T-helper 1 cell (primary cell): ENCODE measurements around the gene LDLRAD3.
A peak's percentile ranks its signal among the peaks of the same experiment; 100 is the strongest.
"Not testable (repeated sequence)": the region's sequence is repeated elsewhere in the genome, so short reads cannot be mapped to it uniquely, and the experiment has no call there.

Source experiments
- DNase-seq, 5 donors: peaks; one replicate each; pipeline ENCODE4 v3.0.0-alpha.2; 2012 to 2020
- total RNA-seq, 4 donors: gene quantifications; one replicate each; lab custom pipeline; 2026; lab: John Stamatoyannopoulos, UW

Gene LDLRAD3, protein sequence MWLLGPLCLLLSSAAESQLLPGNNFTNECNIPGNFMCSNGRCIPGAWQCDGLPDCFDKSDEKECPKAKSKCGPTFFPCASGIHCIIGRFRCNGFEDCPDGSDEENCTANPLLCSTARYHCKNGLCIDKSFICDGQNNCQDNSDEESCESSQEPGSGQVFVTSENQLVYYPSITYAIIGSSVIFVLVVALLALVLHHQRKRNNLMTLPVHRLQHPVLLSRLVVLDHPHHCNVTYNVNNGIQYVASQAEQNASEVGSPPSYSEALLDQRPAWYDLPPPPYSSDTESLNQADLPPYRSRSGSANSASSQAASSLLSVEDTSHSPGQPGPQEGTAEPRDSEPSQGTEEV
- 0 to 0.15 (median 0.04) reads per million in 4 donors for total RNA-seq

DNA sequence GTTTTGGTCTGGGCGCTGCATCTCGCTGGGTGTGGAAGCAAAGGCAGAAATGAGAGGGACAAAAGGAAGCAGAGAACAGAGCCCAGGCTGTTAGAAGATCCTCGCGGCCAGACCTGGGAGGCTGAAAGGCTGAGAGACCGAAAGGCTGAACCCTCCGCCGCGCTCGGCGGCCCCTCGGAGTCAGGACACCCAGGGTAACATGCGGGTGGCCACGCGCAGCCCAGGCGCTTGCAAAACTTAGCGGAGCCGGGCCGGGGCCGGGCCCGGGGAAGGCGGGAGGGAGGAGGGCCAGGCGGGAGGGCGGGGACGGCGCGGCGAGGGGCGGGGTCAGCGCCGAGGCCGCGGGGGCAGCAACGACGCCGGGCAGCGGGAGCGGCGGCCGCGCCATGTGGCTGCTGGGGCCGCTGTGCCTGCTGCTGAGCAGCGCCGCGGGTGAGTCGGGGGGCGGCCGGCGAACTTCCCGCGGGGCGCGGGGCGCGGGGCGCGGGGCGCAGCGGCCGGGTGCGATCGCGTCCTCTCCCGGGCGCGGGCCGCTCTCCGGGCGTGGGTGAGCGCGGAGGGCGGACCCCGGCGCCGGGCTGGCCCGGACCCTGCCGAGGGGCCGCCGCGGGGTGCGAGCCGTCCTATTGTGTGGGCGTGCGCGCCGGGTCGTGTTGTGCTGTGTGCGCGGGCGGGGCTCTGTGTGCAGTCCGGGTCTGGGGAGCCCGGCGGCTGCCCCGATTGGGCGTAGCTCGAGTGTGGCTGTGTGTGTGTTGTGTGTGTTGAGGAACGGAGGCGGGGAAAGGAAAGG lies at the start of gene LDLRAD3:
TSS of gene LDLRAD3 (plus strand) at position 350 of the 790 bp plus-strand sequence. CDS start at position 387, 37 bp downstream.
- peak in 1 of 5 donors; percentile 3 for DNase-seq

DNA sequence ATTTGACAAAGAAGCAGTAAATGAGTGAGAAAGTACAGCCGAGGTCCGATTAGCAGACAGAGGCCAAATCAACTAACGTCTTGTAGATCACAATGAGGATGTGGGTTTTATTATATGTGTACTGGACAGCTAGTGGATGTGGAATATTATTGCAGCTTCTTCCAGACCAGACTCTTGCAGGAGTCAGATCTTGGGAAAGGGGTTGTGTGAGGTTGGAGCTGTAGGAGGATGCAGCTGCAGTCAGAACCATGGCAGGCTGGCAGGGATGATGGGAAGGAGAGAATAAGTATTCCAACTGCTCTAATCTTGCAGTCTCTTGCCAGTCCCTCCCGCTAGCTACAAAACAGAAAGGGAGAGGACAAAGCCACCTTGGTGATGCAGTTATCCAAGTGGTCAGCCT lies 46.8 kb upstream of the LDLRAD3 start:
- DNase-seq: no peak

DNA sequence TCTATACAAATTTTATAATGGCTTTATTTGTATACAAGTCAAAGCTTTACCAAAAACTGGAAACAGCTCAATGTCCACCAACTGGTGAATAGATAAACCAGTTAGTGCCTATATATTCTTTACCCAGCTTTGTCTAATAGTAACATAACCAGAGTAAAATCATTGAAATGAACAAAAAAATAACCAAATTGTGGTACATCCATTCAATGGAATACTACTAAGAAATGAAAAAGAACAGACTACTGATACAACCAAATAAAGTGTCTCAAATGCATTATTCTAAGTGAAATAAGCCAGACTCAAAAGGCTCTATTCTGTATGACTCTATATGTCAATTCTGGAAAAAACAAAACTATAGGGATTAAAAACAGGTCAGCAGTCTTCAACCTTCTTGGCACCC lies 40.9 kb upstream of the LDLRAD3 start:
- no peak for DNase-seq

DNA sequence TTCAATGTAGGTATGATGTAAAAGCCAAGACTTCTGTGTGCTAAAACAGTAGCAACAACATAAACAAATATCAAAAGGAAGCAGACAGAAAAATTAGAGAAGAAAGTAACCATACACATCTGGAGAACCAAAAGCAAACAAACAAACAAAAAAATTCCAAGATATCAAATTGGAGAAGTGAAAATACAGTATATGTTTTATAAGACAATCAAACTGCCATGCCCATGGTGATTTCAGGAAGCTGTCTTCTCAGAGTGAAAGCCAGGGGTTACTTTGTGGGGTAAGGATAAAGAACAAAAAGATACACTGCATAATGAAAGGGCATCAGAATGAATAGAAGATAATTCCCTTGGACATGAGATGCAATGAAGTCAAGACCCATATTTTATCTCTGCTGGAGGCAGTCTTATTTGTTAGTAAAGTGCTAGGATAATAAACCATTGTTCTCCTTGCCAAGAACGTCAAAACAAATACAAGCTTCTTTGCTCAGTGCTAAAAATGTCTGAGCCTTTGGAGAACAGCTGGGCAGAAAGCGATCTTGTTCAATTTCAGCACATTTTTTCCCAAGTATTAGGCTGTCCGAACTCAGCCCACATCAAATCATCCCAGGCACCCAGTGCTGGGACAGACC lies 38.1 kb upstream of the LDLRAD3 start:
- no peak for DNase-seq

DNA sequence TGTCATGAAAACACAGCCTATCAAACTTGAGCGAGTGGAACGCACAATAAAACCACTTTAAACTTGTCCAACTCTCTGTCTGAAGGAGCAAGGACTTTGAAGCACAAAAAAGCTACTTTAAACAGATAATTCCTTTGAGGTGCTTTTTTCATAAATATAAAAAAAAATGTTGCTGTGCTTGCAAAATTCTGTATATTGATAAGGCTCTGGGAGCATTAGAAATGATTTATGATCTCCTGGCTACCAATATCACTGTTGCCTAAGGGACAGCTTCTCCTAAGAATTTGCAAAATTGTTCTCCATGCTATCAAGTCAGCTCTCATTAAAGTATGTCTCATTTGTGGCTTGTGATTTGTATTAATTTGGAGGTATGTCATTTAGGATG lies 37.6 kb upstream of the LDLRAD3 start:
- no peak for DNase-seq

DNA sequence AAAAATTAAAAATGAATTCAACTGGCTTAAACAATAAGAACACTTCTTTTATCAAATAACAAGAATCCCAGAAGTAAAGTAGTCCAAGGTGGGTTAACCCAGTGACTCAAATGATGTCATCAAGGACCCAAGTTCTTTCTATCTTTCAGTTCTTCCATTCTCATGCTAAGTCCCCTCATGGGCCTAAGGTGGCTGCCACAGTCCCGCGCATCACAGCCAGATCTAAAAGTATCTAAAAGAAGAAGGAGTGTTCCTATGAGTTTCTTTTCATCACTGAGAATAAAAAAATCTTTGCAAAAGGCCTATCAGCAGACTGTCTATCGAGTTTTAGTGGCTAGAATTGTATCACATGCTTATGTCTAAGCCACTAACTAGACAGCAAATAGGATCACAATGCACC lies 37.2 kb upstream of the LDLRAD3 start:
- DNase-seq: no peak

DNA sequence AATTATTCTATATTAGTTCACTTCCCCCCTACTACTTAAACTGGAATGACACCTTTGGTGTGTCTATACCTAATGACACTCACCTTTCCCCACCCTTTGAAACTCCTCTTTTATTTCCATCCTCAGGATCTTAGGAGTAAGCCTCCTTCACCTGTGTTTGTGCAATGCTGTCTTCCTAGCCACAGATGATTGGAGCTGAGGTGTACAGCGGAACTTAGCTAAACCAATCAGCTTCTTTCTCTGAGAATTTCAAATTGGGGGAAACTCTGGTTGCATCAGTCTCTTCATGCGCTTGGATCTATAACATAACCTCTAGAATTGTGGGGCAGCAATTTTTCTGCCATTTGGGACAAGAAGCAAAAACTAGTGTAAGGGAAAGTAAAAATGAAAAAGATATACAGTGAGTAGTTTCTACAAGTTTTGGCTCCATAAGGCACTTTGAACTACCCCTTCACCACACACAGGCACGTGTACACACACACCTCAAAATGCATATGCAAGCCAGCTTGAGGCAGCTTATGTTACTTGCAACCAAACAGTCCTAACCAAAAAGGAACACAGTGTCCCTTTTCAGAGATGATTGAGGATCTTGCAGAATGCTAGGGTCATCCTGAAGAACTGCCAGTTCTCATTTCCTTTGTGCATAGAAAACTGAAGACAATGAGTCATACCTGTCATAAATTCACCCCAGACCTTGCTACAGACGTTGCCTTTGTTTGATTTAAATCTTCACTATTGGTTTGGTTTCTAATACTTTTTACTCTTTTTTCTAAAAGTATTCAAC lies 36.0 kb upstream of the LDLRAD3 start:
- peak in 1 of 5 donors; percentile 28 for DNase-seq

DNA sequence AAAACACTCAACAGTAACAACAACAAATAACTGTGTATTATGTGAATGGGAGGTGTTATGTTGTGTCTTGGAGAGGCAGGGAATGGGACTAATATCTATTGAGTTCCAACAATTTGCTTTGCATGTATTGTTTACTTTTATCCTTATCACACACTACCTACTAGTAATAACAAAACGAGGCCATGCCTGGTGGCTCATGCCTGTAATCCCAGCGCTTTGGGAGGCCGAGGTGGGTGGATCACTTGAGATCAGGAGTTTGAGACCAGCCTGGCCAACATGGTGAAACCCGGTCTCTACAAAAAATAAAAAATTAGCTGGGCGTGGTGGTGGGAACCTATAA lies 35.5 kb upstream of the LDLRAD3 start:
- DNase-seq: not testable (repeated sequence)

DNA sequence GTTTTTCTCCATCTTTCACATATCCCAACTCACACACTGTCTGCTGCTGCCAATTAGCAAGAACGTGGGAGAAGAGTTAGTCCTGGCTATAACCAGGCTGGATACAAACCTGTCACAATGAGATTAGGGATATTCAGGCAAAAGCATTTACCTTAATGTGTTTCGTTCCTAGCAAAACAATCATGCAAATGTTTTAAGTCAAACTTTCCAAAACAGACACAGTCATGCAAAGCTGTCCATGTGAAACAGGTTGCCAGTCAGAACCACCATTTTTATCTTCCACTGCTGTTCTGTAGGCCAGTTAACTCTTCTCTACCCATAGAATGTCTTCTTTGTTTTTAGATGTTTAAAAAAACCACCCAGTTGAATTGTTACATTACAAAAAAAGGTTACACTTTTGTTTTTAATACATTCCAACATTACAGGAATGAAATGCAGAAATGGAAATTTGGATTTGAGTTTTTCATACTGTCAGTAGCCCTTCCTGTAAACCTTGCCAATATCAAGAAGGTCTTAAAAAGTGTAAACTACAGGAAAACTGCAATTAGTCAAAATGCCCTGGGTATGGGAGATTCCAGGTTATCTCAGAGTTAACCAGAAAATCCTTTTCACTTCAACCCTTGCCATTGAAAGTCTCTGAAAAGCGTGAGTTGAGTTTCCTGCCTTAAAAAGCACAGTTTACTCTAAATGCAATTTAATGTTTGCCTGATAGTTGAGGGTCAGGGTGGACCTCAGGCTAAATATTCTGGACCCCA lies 34.2 kb upstream of the LDLRAD3 start:
- no peak for DNase-seq

DNA sequence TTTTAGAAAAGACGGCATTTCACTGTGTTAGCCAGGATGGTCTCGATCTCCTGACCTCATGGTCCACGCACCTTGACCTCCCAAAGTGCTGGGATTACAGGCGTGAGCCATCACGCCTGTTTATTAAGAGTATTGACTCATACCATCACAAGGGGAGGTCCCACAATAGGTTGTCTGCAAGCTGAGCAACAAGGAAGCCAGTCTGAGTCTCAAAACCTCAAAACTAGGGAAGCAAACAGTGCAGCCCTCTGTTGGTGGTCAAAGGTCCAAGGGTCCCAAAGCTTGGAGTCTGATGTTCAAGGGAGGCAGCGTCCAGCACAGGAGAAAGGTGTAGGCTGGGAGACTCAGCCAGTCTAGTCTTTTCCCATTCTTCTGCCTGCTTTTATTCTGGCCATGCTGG lies 32.8 kb upstream of the LDLRAD3 start:
- no peak for DNase-seq

DNA sequence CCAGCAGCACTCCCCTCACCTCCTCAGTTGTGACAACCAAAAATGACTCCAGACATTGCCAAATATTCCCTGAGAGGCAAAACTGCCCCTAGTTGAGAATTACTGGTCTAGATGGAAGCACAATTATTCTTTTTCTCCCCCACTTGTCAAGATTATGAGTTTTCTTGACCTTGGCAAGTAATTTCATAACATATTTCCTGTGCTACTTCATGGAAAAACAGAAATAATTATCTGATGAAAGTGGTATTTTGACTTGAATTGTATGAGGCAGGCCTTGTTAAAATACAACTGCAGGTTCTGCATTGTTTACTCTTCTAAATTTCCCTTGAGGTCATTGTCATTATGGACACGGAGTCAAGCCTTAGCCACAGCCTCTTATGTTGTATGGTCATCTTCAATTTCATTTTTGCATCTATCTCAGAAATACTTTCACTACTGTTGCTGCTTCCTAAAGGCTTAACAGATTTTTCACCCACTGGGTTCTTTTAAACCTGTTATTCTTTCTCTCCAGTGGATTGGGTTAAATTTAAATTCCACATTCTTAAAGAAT lies 32.2 kb upstream of the LDLRAD3 start:
- DNase-seq: no peak

DNA sequence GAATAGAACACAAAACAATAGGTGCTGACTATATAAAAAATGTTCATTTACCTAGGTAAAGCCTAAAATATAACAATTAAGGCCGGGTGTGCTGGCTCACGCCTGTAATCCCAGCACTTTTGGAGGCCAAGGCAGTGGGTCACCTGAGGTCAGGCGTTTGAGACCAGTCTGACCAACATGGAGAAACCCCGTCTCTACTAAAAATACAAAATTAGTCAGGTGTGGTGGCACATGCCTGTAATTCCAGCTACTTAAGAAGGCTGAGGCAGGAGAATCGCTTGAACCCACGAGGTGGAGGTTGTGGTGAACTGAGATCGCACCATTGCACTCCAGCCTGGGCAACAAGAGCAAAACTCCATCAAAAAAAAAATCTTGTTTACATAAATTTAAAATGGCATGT lies 31.4 kb upstream of the LDLRAD3 start:
- not testable (repeated sequence) for DNase-seq

DNA sequence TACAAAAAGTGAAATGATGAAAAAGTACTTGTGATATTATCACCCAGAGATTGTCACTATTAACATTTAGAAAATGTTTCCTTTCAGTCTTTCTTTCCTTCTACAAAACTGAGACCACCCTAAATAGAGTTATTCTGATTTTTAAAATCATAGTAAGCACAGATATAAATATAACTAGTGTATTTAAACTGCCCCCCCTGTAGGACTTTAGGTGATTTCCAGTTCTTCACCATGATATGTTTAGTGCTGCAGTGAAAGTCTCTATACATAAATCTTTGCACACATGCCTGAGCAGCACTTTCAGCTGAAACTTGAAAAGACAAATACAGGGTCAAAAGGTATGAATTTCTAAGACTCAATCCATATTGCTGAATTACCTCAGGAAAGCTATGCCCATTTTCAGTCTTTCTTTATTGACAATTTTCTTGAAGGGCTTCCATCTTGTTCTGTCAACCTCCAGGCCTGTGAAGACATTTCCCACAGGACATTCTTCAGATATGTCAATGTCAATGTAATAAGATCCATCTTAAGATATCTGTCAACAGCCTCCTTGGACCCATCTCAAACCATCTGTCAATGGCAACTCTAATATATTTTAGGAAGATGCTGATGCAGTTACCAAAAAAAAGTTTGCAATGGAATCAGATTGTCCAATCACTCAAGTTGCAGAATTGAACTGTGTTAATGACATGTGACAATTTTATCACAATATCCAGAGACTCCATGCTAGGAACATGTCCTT lies 30.8 kb upstream of the LDLRAD3 start:
- DNase-seq: no peak

DNA sequence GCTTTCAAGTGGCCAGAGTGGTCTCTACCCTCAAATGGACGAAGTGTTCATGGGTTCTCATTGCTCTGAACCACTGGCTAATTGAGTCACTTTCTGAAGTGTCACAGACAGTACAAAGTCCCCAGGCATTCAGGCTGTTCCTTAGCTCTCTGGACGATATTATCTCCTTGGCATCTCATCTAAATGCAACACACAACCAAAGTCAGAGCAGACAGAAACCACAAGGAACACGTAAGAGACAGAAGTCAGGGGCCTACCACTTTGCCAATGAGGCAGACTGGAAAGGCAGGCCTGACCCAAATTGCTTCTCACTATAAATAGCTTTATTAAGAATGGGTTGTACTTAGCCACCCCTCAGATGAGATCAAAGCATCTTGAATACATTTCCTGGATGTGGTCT lies 29.0 kb upstream of the LDLRAD3 start:
- DNase-seq: no peak

DNA sequence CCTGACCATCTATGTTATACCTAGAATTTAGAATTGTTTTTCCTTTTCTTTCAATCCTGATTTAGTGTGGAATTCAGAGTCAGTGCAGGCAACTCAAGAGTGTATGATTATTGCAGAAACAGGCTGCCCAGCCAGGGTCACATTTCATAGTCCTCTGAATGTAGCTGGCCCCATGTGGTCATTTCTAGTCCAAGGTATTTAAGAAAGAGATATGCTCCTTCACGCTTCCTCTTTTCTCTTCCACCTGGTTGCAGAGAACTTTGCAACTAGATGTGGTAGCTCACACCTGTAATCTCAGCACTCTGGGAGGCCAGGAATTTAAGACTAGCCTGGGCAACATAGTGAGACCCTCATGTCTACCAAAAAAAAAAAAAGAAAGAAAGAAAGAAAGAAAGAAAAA lies 27.6 kb upstream of the LDLRAD3 start:
- DNase-seq: no peak

DNA sequence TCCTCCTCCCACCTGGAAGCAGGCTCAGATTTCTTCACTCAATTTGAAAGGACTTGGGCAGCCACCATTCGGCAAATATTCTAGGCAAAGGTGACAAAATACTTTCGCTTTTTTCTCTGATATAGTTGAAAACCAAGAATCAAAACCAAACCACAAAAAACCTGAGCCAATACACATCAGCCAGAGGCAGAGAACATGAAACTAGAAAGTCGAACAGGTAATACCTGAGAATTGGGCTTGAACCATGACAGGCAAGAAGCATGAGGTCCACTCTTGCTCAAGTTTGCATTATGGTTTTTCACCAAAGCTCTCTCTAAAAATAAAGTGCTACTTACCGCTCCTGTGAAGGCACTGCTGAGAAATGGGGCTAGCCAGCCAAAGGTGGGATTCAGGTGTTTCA lies 26.2 kb upstream of the LDLRAD3 start:
- no peak for DNase-seq

DNA sequence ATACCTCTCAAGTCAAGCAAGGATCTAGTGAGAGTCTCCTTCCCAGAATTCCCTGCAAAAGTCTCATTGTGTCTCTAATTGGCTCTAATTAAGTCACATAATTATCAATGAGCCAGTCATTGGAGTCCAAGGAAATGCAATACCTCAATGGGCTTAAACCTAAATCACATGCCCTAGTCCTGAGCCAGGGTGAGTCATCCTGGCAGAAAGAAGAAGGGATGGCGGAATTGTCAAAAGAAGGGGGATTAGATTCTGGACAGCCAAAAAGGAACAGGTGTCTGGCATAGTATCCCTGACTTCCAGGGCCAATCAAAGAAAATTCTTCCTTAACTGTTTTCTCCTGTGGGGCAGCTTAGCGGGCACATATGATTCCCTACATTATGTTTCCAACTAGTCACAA lies 25.1 kb upstream of the LDLRAD3 start:
- DNase-seq: no peak

DNA sequence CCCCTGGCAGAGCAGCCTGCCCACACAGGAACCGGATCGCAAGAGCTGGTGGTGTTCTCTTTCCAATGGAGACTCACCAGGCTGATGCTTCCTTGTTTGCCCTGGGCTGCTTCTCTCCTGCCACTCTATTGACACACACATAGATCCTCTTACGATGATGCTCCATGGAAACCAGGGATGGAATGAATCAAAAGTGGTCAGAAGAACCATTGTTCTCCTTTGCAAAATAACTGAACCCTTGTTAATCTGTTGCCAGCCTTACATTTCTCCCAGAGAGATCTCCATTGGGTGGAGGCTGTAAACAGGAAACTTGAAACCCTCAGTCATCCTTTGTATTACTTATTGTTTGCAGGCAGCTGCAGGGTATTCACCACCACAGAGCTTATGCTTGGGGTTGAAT lies 24.6 kb upstream of the LDLRAD3 start:
- no peak for DNase-seq

DNA sequence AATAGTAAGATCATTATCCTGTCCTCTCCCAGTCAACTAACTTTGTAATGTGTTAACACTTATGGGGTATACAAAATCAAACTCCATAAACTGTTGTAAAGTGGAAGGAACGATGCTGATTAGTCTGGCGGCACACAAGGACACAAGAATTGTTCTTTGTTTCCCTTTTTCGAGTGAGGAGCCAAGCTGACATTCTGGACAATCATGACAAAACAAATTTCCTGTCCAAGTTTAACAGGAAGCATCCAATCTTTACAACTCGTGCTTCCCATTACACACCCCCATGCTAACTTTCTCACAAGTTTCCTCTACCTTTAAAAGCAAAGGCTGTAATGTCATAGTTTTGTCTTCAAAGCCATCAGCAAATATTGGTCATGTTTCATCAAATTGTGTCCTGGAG lies 20.4 kb upstream of the LDLRAD3 start:
- DNase-seq: no peak

DNA sequence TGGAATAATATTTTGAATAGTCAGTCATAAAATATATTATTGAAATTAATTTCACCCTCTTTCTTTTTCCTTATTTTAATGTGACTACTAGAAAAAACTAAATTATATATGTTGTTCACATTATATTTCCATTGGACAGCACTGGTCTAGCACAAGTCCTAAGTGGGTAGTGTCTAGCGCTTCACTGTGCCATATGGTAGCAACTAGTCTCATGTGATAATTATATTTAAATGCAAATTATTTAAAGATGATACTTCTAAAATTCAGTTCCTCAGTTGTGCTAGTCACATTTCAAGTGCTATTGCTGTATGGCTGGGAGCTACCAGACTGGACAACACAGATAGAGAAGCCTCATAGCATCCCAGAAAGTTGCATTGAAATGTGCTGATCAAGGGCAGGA lies 19.1 kb upstream of the LDLRAD3 start:
- DNase-seq: no peak

DNA sequence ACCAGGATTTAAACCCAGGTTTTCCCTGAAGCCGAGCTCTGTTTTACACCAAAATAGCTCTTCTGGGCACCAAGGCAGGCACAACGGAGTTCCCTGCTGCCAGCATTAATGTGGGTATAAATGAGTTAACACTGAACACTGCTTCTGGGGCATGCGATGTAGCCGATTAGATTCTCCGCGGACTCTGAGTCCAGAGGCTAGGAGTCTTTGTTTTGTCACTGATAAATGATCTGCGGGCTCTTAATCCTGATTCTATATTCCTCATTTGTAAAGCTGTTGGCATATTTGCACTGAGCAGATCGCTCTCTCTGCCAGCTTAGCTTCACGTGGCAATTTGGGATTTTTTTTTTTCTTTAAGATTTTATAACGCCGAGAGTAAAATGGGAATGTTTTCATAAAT lies 16.8 kb upstream of the LDLRAD3 start:
- no peak for DNase-seq
